Activated naive CD4-positive, alpha-beta T cell treated with anti-CD3 and anti-CD28 coated beads, Interleukin-2, amount 10 ng/mL, durations not matched to agents 7 days and 5 days (primary cell): ENCODE data around the gene PLA2G4A.

Experiments
- CTCF ChIA-PET: fragments of 350-600 bp; sonication (Branson Sonifier 250); formaldehyde crosslinking; loops from one replicate; lab custom pipeline; 2021; ENCODE audit warnings: antibody characterized with exemption; lab: Charles Lee
- DNase-seq: peaks from one replicate; pipeline ENCODE4 v3.0.0-alpha.2; 2020
- H3K27ac Mint-ChIP-seq: one replicate; pipeline ENCODE4 v1.8.0; 2021; ENCODE audit warnings: mild to moderate bottlenecking, moderate library complexity, mixed read lengths
- H3K27me3 Mint-ChIP-seq: one replicate; pipeline ENCODE4 v1.8.0; 2021; ENCODE audit warnings: mild to moderate bottlenecking, mixed read lengths
- H3K36me3 Mint-ChIP-seq: one replicate; pipeline ENCODE4 v1.8.0; 2021; ENCODE audit warnings: mixed read lengths
- H3K4me1 Mint-ChIP-seq: one replicate; pipeline ENCODE4 v1.8.0; 2021; ENCODE audit warnings: mixed read lengths
- H3K4me3 Mint-ChIP-seq: one replicate; pipeline ENCODE4 v1.8.0; 2021; ENCODE audit warnings: mild to moderate bottlenecking, moderate library complexity, mixed read lengths
- H3K9me3 Mint-ChIP-seq: one replicate; pipeline ENCODE4 v1.8.0; 2021; ENCODE audit warnings: mixed read lengths

Gene PLA2G4A

DNA sequence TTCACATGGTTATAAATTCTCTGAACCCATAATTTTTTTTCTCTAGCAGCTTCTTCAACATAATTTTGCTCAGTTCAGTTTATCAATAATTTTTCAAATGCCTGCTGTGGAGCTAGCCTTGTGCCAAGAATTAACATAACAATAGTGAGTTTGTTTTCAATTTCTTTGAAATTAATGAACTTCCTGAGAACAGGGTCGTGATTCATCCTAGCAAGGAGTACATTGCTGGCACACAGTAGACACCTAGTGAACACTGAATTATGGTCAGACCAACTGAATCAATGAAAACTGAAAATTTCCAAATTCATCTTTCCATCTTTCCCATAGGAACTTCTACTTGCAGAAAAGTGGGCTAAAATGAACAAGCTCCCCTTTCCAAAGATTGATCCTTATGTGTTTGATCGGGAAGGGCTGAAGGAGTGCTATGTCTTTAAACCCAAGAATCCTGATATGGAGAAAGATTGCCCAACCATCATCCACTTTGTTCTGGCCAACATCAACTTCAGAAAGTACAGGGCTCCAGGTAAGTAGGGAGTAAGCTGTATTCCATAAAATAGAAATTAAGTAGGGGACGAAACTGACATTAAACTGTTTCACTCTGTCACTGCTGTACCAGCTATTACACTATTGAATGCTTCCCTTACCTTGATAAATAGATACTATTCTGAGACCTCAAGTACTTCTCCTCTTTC, 148.7 kb downstream of the PLA2G4A start:
- no peaks in the 10 kb centered on the region for H3K9me3 Mint-ChIP-seq

DNA sequence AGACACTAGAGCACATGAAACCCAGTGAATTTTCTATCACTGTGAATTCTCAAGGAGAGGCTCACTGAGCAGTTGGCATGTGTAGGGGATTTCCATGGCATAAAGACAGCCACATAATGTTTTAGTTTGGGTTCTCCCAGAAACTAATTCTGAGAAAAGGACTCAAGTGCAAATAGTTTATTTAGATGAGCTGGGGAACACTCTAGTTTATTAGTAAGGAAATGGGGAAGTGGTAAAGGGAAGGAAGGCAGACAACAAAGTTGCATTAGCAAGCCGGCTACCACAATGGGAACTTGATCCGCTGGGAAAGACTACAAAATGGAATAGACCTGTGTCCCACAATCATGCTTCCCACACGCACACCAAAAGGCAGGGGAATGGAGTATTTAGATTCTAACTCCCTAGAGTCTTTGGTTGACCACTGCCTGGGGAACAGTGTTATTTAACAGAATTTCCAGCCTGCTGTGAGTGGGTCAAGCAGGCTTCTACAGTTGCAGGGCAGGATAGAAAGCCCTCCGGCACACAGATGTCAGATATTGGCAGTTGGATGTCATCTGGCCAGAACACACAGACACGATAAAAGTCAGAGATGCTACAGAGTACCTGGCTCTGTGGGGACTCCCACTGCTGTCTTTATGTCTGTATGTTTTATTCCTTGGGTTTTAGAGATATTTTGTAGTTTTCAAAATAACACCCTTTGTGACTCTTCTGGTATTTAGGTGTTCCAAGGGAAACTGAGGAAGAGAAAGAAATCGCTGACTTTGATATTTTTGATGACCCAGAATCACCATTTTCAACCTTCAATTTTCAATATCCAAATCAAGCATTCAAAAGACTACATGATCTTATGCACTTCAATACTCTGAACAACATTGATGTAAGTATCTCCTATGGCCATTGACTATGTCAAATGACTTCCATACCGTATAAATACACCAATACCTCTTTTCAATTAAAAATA, 150.1 kb downstream of the PLA2G4A start:
- Mint-ChIP-seq H3K9me3 (no peaks in the 10 kb centered on the region), H3K4me1 (no peaks in the 10 kb centered on the region)

More for the DNA sequence above, 148.7 kb downstream of the PLA2G4A start:
- H3K4me1 Mint-ChIP-seq: no peaks in the 10 kb centered on the region
- CTCF ChIA-PET: interaction anchor here (1.0 kb wide), 1 partner anchor 254 kb away, joined by 3 read pairs; no protein-coding TSS in a partner anchor
- no peaks in the 10 kb centered on the region for H3K27me3 Mint-ChIP-seq
- H3K4me3 Mint-ChIP-seq: no peak overlapping the region
- no peak overlapping the region for H3K27ac Mint-ChIP-seq
- H3K36me3 Mint-ChIP-seq: no peaks in the 10 kb centered on the region
- DNase-seq: no peak

DNA sequence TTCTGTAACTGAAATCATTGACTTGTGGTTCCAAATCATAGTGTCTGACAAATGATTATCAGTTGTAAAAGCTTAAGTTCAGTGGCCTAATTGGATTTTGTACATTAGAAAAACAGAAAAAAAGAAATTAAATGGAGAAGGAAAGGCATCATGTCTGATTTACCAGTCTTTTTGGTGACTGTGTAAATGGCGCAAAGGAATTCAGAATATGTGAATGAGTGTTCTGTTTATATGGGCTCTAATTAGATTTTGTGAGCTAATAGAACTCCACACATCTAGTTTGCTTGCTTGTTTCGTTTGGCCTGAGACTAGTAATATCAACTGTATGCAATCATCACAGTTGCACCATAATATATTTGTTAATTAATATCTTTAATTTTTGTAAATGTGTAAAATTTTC, 151.7 kb downstream of the PLA2G4A start:
- no peaks in the 10 kb centered on the region for H3K9me3 Mint-ChIP-seq
- H3K36me3 Mint-ChIP-seq: no peaks in the 10 kb centered on the region
- no peaks in the 10 kb centered on the region for H3K4me1 Mint-ChIP-seq
- DNase-seq: no peak
- H3K27ac Mint-ChIP-seq: no peak overlapping the region
- H3K27me3 Mint-ChIP-seq: peaks cover 4% of the 10 kb centered on the region
- CTCF ChIA-PET: no interaction called here
- no peak overlapping the region for H3K4me3 Mint-ChIP-seq

More for the DNA sequence above, 150.1 kb downstream of the PLA2G4A start:
- no peak for DNase-seq
- H3K27ac Mint-ChIP-seq: no peak overlapping the region
- H3K4me3 Mint-ChIP-seq: no peak overlapping the region
- CTCF ChIA-PET: no interaction called here
- no peaks in the 10 kb centered on the region for H3K36me3 Mint-ChIP-seq
- H3K27me3 Mint-ChIP-seq: no peaks in the 10 kb centered on the region

DNA sequence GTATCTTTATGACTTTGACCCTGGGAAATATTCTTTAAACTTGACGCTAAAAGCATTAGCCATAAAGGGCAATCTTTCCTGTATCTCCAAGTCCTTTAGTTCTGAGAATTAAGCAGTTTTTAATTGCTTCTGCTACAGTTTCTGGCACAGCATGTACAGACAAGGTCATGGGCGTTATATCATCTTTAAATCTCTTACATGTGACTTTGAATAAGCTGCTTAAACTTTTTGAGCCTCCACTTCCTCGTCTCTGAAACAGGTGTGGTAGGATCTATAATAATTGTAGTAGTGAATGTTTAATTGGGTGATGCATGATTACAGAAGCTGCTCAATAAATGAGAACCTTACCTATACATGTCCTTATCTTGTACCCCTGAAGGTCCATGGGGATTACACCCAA, 153.4 kb downstream of the PLA2G4A start:
- Mint-ChIP-seq H3K4me1 (no peaks in the 10 kb centered on the region), H3K9me3 (no peaks in the 10 kb centered on the region), H3K27me3 (peaks cover 4% of the 10 kb centered on the region), H3K27ac (no peak overlapping the region), H3K36me3 (no peaks in the 10 kb centered on the region), H3K4me3 (no peak overlapping the region)
- no peak for DNase-seq
- CTCF ChIA-PET: interaction anchor here (0.8 to 1.3 kb wide), 3 partner anchors 373 to 503 kb away, joined by 3 to 5 read pairs (median 4); no protein-coding TSS in a partner anchor

DNA sequence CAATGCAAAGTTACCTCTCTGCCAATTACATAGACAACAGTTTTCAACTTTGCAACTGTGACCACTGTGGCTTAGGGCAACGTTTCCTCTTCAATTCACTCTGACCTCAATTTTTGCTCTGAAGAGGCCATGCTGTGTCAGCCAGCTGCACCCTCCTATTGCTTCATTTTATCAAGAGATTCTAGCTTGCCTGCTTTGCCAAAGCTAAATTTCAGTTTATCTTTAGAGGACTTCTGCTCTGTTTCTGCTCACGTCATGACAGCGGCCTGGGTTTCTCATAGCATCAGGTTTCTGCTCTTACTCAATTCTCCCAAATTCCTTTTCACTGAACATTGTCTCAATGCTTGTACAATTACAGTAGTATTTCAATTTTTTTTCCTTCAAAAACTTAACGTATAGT, 154.6 kb downstream of the PLA2G4A start:
- no peak for DNase-seq
- H3K4me1 Mint-ChIP-seq: no peaks in the 10 kb centered on the region
- H3K4me3 Mint-ChIP-seq: no peak overlapping the region
- peak overlapping the region; percentile 1 for H3K27ac Mint-ChIP-seq
- H3K9me3 Mint-ChIP-seq: no peaks in the 10 kb centered on the region
- no peaks in the 10 kb centered on the region for H3K36me3 Mint-ChIP-seq
- CTCF ChIA-PET: interaction anchor here (1.3 kb wide), 1 partner anchor 504 kb away, joined by 5 read pairs; no protein-coding TSS in a partner anchor
- peaks cover 4% of the 10 kb centered on the region for H3K27me3 Mint-ChIP-seq

DNA sequence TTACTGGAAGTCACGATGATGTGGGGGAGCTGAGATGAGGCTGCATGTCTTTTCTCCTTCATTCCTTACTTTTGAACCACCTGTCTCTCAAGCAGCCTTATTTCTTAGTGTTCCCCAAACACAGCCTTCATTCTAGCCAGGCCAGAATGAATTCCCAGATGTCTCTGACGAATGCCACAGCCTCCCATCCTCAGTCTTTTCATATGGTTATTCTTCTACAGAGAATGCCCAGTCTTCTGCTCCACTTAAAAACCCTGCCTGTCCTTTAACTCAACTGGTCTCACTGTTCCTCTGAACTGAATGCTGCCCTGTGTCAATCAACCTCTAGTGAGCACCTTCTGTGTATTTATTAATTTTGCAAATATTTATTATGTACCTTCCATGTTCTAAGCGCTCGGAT, 156.2 kb downstream of the PLA2G4A start:
- no peak for DNase-seq
- Mint-ChIP-seq H3K36me3 (no peaks in the 10 kb centered on the region), H3K9me3 (no peaks in the 10 kb centered on the region), H3K4me1 (no peaks in the 10 kb centered on the region), H3K27me3 (peaks cover 4% of the 10 kb centered on the region), H3K4me3 (no peak overlapping the region), H3K27ac (no peak overlapping the region)
- CTCF ChIA-PET: interaction anchor here (1.2 kb wide), 1 partner anchor 379 kb away, joined by 7 read pairs; no protein-coding TSS in a partner anchor

DNA sequence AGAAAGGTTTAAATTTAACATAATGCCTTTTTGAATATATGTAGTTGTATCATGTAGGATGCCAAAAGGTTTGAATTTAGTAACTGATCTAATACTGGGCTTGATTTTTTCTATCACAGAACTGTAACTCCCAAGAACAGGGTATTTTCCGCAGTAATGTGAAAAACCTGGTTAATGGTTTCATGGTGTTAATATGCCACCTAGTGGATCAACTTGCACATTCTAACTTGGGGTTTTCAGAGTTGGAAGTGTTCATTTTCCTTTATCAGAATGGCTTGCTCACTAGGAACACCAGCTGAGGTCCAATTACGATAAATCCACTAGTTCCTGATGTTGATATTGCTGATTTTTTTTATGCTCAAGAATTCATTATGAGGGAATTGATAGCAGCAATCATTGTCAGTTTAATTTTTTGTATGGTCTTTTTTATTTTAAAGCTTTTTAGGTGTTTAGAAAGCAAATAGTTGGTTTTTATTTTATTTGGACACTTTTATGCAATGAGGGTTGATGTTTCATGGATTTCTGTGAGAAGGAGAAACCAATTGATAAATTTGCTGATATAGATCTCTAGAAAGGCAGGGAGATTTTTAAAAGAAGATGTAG, 157.2 kb downstream of the PLA2G4A start:
- no peaks in the 10 kb centered on the region for H3K36me3 Mint-ChIP-seq
- no peak for DNase-seq
- H3K4me3 Mint-ChIP-seq: no peak overlapping the region
- no peaks in the 10 kb centered on the region for H3K9me3 Mint-ChIP-seq
- CTCF ChIA-PET: interaction anchor here (0.8 to 1.7 kb wide), 9 partner anchors 8 to 611 kb away, joined by 3 to 6 read pairs (median 4); partner anchors contain the start of gene TPR
- no peak overlapping the region for H3K27ac Mint-ChIP-seq
- no peaks in the 10 kb centered on the region for H3K4me1 Mint-ChIP-seq
- peaks cover 4% of the 10 kb centered on the region for H3K27me3 Mint-ChIP-seq

DNA sequence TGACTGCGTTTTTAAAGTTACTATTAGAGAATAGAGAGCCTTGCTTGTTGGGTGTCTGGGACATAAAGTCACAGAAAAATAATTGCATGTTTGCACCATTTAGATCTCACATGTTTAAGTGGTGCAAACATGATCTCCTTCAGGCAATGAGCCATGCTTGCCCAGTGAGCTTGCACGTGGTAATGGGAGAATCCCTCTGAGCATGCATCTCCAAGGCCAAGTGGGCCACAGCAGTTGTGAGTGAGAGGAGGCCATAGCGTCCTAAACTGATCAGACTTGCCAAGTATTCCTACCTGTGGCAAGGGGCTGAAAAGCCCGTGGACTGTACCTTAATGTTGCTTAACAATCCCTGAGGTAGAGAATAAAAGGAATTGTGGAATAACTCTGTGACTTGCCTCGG, 158.3 kb downstream of the PLA2G4A start:
- CTCF ChIA-PET: interaction anchor here (1.1 to 1.7 kb wide), 6 partner anchors 7 to 612 kb away, joined by 3 to 6 read pairs (median 4); partner anchors contain the start of gene TPR

DNA sequence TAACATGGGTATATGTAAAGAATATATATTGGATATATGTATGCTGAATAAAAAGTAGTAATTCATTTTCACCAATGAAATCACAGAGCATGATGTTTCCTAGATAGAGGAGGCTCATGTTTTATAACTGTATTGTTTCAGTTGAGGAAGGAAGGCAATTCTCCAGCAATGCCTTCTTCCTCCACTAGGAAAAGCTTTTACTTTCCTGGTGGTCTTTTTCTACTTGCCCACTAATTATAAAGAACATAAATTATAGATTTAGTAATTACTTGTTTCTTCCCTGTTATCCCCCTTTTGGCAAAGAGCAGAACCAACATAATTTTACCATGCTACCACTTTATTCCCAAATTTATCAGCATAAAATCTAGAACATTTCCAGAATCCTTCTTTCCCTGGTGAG, 159.0 kb downstream of the PLA2G4A start:
- Mint-ChIP-seq H3K27me3 (peaks cover 4% of the 10 kb centered on the region), H3K4me3 (no peak overlapping the region), H3K4me1 (no peaks in the 10 kb centered on the region), H3K9me3 (no peaks in the 10 kb centered on the region), H3K36me3 (no peaks in the 10 kb centered on the region), H3K27ac (no peak overlapping the region)
- DNase-seq: no peak
- CTCF ChIA-PET: no interaction called here

More for the DNA sequence above, 158.3 kb downstream of the PLA2G4A start:
- Mint-ChIP-seq H3K36me3 (no peaks in the 10 kb centered on the region), H3K27ac (peak overlapping the region; percentile 35), H3K27me3 (peaks cover 4% of the 10 kb centered on the region), H3K4me3 (no peak overlapping the region), H3K4me1 (no peaks in the 10 kb centered on the region), H3K9me3 (no peaks in the 10 kb centered on the region)
- no peak for DNase-seq

DNA sequence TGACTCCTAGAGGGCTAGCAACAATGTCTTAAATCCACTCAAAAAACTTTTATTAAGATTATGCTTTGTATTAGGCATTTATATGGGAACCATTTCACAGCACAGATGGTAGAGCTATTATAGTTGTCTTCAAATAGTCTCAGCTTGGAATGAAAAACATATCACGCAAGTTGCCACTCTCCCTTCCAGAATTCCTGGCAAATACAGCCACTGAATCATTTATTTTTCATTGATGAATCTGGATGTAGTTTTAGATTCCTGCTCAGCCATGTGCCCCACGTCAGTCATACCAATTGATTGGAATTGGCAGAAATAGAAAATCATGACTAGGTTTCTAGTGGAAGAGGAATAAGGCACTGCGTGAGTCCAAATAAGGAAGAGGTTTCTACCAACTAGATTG, 165.2 kb downstream of the PLA2G4A start:
- Mint-ChIP-seq H3K4me1 (no peaks in the 10 kb centered on the region), H3K36me3 (no peaks in the 10 kb centered on the region), H3K9me3 (no peaks in the 10 kb centered on the region), H3K27me3 (no peaks in the 10 kb centered on the region), H3K27ac (no peak overlapping the region), H3K4me3 (no peak overlapping the region)
- no peak for DNase-seq
- CTCF ChIA-PET: interaction anchor here (1.2 kb wide), 1 partner anchor 8 kb away, joined by 4 read pairs; no protein-coding TSS in a partner anchor

DNA sequence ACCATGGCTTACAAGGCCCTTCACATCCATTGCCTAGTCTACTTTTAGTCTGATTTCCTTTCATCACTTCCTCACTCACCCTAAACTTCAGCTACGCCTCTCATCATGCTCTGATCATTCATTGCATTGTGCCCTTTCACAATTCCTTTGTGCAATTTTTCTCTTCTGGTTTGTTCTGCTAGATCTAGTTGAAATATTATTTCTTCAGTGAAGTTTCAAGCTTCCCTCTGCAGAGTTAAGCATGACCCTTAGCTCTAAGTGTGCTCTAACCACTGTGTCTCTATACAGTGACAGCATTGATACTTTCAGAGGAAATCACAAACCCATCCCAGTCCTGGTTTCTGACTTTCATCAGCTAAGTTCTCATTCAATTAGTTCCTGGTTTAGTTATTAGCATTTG, 166.1 kb downstream of the PLA2G4A start:
- Mint-ChIP-seq H3K27ac (no peak overlapping the region), H3K27me3 (no peaks in the 10 kb centered on the region), H3K4me1 (no peaks in the 10 kb centered on the region), H3K4me3 (no peak overlapping the region), H3K9me3 (no peaks in the 10 kb centered on the region), H3K36me3 (no peaks in the 10 kb centered on the region)
- CTCF ChIA-PET: interaction anchor here (1.2 kb wide), 1 partner anchor 9 kb away, joined by 4 read pairs; no protein-coding TSS in a partner anchor
- no peak for DNase-seq

DNA sequence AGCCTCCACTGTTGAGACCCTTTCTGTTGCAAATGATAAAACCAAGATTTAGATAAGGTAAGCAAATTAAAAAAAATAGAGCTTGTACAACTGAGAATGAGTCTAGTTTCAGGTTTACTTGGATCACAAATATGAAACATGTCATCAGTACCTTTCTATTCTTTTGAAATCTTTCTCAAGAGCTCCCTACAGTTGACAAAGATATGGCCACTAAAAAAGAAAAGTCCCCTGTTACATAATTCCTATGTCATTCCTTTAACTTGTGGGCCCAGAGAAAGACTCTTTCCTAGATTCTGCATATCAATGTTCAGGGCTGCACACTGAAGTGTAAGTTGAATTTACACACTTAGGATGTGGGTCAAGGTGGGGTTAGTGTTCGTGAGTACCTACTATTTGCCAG, 168.1 kb downstream of the PLA2G4A start:
- Mint-ChIP-seq H3K27ac (no peak overlapping the region), H3K27me3 (no peaks in the 10 kb centered on the region), H3K4me1 (no peaks in the 10 kb centered on the region), H3K9me3 (no peaks in the 10 kb centered on the region), H3K4me3 (no peak overlapping the region), H3K36me3 (no peaks in the 10 kb centered on the region)
- no peak for DNase-seq
- CTCF ChIA-PET: no interaction called here

DNA sequence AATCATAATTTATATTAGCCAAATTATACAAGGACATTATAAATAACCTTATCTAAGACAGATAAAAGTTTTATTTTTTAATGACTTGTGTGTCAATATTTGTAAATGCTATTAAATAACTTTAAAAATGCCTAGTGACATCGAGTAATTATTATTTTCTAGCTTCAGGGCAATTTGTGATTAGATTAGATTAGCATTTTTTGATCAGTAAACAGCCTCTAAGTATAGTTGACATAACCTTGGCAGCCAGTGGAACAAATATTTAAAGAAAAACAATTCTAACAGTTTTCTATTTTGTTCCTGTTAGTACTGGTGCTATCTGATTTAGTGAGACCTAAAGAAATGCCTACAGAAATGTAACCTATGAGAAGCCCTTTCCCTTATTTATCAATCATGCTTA, 169.1 kb downstream of the PLA2G4A start:
- CTCF ChIA-PET: no interaction called here
- H3K27me3 Mint-ChIP-seq: no peaks in the 10 kb centered on the region
- H3K4me1 Mint-ChIP-seq: no peaks in the 10 kb centered on the region
- no peaks in the 10 kb centered on the region for H3K36me3 Mint-ChIP-seq
- no peak overlapping the region for H3K4me3 Mint-ChIP-seq
- no peaks in the 10 kb centered on the region for H3K9me3 Mint-ChIP-seq
- no peak for DNase-seq
- H3K27ac Mint-ChIP-seq: no peak overlapping the region

DNA sequence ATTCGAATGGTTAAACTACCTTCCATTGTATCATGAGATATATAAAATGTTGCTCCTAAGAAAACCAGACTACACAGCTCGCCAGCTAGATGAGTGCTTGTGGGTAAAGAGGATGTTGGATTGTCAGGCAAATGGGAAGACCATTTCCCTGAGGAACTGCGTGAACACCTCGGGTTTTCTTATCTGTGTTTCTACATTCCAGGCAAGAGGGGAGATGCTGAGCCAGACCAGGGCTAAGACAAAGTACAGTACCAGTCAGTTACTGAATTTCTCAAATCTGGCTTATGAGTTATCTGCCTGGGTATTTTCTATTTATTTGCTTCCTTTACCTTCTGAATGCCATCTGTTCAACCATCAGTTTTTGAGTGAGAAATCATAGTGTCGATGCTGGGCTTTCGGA, 170.8 kb downstream of the PLA2G4A start:
- no peaks in the 10 kb centered on the region for H3K36me3 Mint-ChIP-seq
- H3K27me3 Mint-ChIP-seq: no peaks in the 10 kb centered on the region
- no peaks in the 10 kb centered on the region for H3K4me1 Mint-ChIP-seq
- no peaks in the 10 kb centered on the region for H3K9me3 Mint-ChIP-seq
- CTCF ChIA-PET: no interaction called here
- no peak overlapping the region for H3K27ac Mint-ChIP-seq
- no peak overlapping the region for H3K4me3 Mint-ChIP-seq
- no peak for DNase-seq
